Ovary (tissue), 9 donors: ENCODE data around the gene CHST14. TPM values are rescaled to one million over a fixed set of nuclear protein-coding genes. Genes with fewer than 3 reads are reported as not detected.
A peak's percentile ranks its signal among the peaks of the same experiment; 100 is the strongest.

Source experiments
- DNase-seq, 5 donors: peaks; one replicate each; pipeline ENCODE4 v3.0.0-alpha.2; 2019 to 2020
- H3K27ac ChIP-seq, 2 donors: fragments of 200-600 bp; one replicate each; pipeline versions ENCODE4 v1.5.1 to v1.8.0; 2019 to 2022
- H3K27me3 ChIP-seq: fragments of 200-600 bp; one replicate; pipeline ENCODE4 v1.8.0; 2022
- H3K36me3 ChIP-seq: fragments of 200-600 bp; sonication (generic); one replicate; pipeline ENCODE4 v1.5.1; 2019
- H3K4me1 ChIP-seq: one replicate; pipeline ENCODE4 v1.8.1; 2013; ENCODE audit warnings: mild to moderate bottlenecking, moderate library complexity; ENCODE audit not compliant: insufficient read depth
- H3K4me3 ChIP-seq: fragments of 200-600 bp; sonication (generic); one replicate; pipeline ENCODE4 v1.5.1; 2017
- H3K9me3 ChIP-seq, 2 donors: fragments of 200-600 bp in 1 of 2; sonication (generic) in 1 of 2; one replicate each; pipeline versions ENCODE4 v1.5.1 to v1.8.1; 2013 to 2019; ENCODE audit warnings: mild to moderate bottlenecking in 1 of 2, moderate library complexity in 1 of 2
- EP300 ChIP-seq: sonication (generic); formaldehyde crosslinking; IDR thresholded peaks from one replicate; pipeline ENCODE4 v1.6.1; 2017; ENCODE audit warnings: antibody characterized with exemption
- POLR2A ChIP-seq: fragments of 450-650 bp; IDR thresholded peaks from one replicate; pipeline ENCODE4 v1.6.1; 2017; ENCODE audit warnings: antibody characterized with exemption, mild to moderate bottlenecking, moderate library complexity
- WGBS, 3 donors: extraction: QIAGEN DNeasy Blood & Tissue Kit in 1 of 3; methylation state at CpG; one replicate each; pipeline versions ENCODE4 v1.1.5 to v1.1.7; 2013 to 2017; 5-methylcytosine and 5-hydroxymethylcytosine counted together
- intact Hi-C, 4 donors: fragments of 100-400 bp; cut with DNase I; formaldehyde crosslinking; loops; one replicate each; pipeline versions ENCODE4 v1.11.0 to v1.15.1; 2022 to 2023
- polyA plus RNA-seq, 2 donors: library from polyadenylated mRNA; stranded (reverse); fragments of 200-250 nt in 1 of 2; fragments of 350-450 nt in 1 of 2; fragmentation: Illumina TruSeq in 1 of 2; extraction: RNeasy Lipid Tissue Mini Kit (QIAGEN cat#74804) in 1 of 2; gene quantifications; one replicate each; pipeline ENCODE4 v1.2.3, GENCODE V29; 2013 to 2014
- total RNA-seq, 7 donors: library from RNA; depleted of rRNA in 2 of 7; stranded (reverse); fragments of >200 nt in 2 of 7; fragmentation: NEBNext Ultra II Directional in 3 of 7; extraction: Animal tissue kit (Norgen Biotek cat#: 25700) in 3 of 7; gene quantifications; one replicate each; pipeline versions ENCODE4 v1.1.0 to v1.2.4, GENCODE V29; 2016 to 2023
- TF ChIP-seq, protein P1 (sequence below), 3 donors: fragments of 450-650 bp in 2 of 3; fragments of 200-600 bp in 1 of 3; IDR thresholded peaks; one replicate each; pipeline versions ENCODE4 v1.5.1 to v1.8.0; 2016 to 2022; ENCODE audit warnings: antibody characterized with exemption in 3 of 3, mild to moderate bottlenecking in 1 of 3
- donor health status: DM: no; HTN: no; CAD: no; lungs with moderate emphysema.
- donor health status: DM: no; HTN: no; CAD: no.
- donor health status: Bipolar disorder and iron deficiency.
- donor health status: DM: yes; HTN: yes; CAD: no.
- donor health status: DM: no; HTN: no; CAD: no.
- donor health status: DM: yes; HTN: yes; CAD: no.

CHST14 gene
- total and polyA plus RNA-seq, 9 donors, result 8.2 to 28.3 (median 23.8) TPM

DNA sequence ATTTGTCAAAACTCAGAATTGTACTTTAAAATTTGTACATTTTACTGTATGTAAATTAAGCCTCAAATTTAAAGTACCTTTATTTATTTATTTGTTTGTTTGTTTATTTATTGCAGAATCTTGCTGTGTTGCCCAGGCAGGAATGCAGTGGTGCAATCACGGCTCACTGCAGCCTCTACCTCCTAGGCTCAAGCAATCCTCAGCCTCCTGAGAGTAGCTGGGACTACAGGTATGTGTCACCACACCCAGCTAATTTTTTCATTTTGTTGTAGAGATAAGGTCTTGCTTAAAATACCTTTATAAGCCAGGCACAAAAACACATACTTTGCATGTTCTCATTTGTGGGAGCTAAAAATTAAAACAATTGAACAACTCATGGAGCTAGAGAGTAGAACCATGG, 37.4 kb downstream of the CHST14 start:
- Histone ChIP-seq H3K4me1 (peaks cover 9% of the 10 kb centered on the region), H3K36me3 (no peaks in the 10 kb centered on the region), H3K27me3 (no peaks in the 10 kb centered on the region), H3K9me3 (no peaks in the 10 kb centered on the region), H3K4me3 (no peak overlapping the region), H3K27ac (no peak overlapping the region)
- no peak for DNase-seq
- TF ChIP-seq POLR2A, result no peak
- TF ChIP-seq EP300, result no peak
- TF ChIP-seq, protein P1, sequence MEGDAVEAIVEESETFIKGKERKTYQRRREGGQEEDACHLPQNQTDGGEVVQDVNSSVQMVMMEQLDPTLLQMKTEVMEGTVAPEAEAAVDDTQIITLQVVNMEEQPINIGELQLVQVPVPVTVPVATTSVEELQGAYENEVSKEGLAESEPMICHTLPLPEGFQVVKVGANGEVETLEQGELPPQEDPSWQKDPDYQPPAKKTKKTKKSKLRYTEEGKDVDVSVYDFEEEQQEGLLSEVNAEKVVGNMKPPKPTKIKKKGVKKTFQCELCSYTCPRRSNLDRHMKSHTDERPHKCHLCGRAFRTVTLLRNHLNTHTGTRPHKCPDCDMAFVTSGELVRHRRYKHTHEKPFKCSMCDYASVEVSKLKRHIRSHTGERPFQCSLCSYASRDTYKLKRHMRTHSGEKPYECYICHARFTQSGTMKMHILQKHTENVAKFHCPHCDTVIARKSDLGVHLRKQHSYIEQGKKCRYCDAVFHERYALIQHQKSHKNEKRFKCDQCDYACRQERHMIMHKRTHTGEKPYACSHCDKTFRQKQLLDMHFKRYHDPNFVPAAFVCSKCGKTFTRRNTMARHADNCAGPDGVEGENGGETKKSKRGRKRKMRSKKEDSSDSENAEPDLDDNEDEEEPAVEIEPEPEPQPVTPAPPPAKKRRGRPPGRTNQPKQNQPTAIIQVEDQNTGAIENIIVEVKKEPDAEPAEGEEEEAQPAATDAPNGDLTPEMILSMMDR (IDR thresholded peaks at IDR 0.05), result no peak
- intact Hi-C loops, result loop anchor here in 1 of 4 donors (5.0 kb wide), 1 partner anchor 66 kb away; the partner anchor contains the start of gene BAHD1
- 92 to 98% (median 93%) methylated on average over 1 of the region's 1 CpG for WGBS, 3 donors

DNA sequence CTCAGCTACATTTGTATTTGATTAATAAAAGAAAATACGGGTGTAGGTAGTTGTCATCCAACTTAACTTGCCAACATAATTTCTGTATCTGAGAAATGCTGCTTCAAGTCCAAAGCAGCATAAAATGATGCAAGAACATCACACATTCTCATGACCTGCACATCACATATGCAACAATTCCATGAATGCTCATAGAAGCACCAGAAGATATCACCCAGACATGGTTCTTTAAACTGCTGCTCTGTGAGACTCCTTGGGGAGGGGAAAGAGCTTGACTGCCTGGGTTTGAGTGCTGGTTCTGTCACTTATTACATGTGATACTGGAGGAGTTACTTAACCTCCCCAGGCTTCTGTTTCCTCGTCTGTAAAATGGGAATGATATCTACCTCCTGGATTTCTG, 39.4 kb downstream of the CHST14 start:
- Histone ChIP-seq H3K4me1 (peaks cover 9% of the 10 kb centered on the region), H3K27ac (peak overlapping the region in 1 of 2 donors; percentile 76), H3K36me3 (no peaks in the 10 kb centered on the region), H3K4me3 (no peak overlapping the region), H3K9me3 (no peaks in the 10 kb centered on the region), H3K27me3 (no peaks in the 10 kb centered on the region)
- intact Hi-C loops, result loop anchor here in 2 of 4 donors (10.0 kb wide), 2 partner anchors 45 to 385 kb away; partner anchors contain the start of gene VPS18 (in 1 of the 2)
- WGBS, 3 donors, result 44 to 74% (median 58%) methylated on average over 2 of the region's 2 CpGs
- DNase-seq, result no peak
- TF ChIP-seq POLR2A (no peak), EP300 (no peak)
- TF ChIP-seq, protein P1 (IDR thresholded peaks at IDR 0.05), result no peak

DNA sequence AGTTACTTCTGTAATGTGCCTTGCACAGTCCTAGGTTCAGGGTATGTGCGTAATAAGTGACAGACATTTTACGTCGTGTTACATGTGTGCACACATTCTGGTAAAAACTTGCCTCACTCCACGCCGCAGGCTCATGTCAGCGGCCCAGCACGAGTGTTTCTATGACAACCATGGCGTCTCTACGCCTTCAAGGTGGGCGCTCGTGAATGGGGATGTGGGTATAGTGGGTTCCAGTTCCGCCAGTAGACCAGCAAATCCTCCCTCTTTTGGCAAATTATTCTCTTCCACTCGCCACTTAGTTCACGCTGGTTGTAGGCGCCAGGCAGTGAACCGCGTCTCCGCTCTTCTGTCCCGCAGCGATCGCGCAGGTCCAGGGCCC, 40.3 kb downstream of the CHST14 start:
- TF ChIP-seq EP300 (no peak), POLR2A (no peak)
- TF ChIP-seq, protein P1 (IDR thresholded peaks at IDR 0.05), result no peak
- peak in 2 of 5 donors; percentile 42 to 45 for DNase-seq
- 14 to 19% (median 17%) methylated on average over 22 of the region's 22 CpGs for whole genome bisulfite sequencing, 3 donors
- Histone ChIP-seq H3K4me3 (peak overlapping the region; percentile 52), H3K36me3 (no peaks in the 10 kb centered on the region), H3K27ac (peak overlapping the region; percentile 61 to 76), H3K4me1 (peaks cover 9% of the 10 kb centered on the region), H3K27me3 (no peaks in the 10 kb centered on the region), H3K9me3 (no peaks in the 10 kb centered on the region)
- intact Hi-C loops, result loop anchor here in 2 of 4 donors (10.0 kb wide), 2 partner anchors 46 to 384 kb away; partner anchors contain the start of gene VPS18 (in 1 of the 2)

GRCh38 chr15:40511472-40512133, 40.8 kb downstream of the CHST14 start:
- Histone ChIP-seq H3K9me3 (no peaks in the 10 kb centered on the region), H3K4me1 (peaks cover 9% of the 10 kb centered on the region), H3K4me3 (peak overlapping the region; percentile 52), H3K36me3 (no peaks in the 10 kb centered on the region), H3K27ac (peak overlapping the region; percentile 61 to 76), H3K27me3 (no peaks in the 10 kb centered on the region)
- TF ChIP-seq EP300, result no peak
- TF ChIP-seq, protein P1 (IDR thresholded peaks at IDR 0.05), result no peak
- peak; percentile 7 for TF ChIP-seq POLR2A
- peak; percentile 92 to 96 (median 95) for DNase-seq
- intact Hi-C loops, result loop anchor here in 2 of 4 donors (10.0 kb wide), 2 partner anchors 47 to 383 kb away; partner anchors contain the start of gene VPS18 (in 1 of the 2)
- 1 to 3% (median 1%) methylated on average over 57 to 61 of the region's 61 CpGs for WGBS, 3 donors
